HG02642 (cell line): Measurements from ENCODE around the gene CCDC12.

Experiments
- ATAC-seq: cut with Tn5 transposase; IDR thresholded peaks from one replicate; pipeline ENCODE4 v1.9.1; 2021; ENCODE audit warnings: mild to moderate bottlenecking; ENCODE audit not compliant: unreplicated experiment, poor library complexity

CCDC12 gene

GRCh38 chr3:46943237-46944187, 33.0 kb downstream of the CCDC12 start:
- ATAC-seq: no peak

DNA sequence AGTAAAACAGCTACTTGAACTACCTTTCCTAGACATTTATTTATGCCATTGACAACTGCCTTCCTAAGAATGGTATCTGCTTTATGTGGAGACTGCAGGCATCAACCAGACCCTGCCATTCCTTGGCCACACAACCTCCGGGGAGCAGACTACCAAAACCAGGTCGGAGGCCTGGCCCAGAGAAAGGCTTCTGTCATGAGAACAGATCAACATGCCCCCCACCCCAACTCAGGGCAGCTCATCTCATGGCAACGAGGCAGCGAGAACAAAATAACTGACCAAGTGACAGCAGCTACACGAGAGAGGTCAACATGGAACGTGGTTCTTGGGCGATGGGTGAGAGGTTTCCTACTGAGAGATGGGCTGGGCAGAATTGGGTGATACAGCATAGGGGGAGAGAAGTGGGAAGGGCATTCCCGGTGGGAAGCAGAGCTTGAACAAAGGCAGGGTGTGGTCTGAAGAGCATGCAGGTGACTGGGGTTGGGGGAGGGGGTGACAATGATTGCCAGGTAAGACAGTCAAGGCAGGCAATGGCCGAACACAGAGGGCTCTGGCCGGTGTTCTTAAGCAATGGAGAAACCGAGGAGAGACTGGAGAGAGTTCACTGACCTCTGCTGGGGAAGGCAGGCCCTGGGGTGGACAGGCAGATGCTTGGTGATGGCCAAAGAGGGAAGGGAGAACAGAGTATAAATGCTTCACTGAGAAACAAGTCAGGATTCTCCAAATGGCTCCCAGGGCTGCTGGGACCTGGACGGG, 33.9 kb downstream of the CCDC12 start:
- no peak for ATAC-seq

- ATAC-seq: no peak
Measured at GRCh38 chr3:46942076-46942475, 34.5 kb downstream of the CCDC12 start.

DNA sequence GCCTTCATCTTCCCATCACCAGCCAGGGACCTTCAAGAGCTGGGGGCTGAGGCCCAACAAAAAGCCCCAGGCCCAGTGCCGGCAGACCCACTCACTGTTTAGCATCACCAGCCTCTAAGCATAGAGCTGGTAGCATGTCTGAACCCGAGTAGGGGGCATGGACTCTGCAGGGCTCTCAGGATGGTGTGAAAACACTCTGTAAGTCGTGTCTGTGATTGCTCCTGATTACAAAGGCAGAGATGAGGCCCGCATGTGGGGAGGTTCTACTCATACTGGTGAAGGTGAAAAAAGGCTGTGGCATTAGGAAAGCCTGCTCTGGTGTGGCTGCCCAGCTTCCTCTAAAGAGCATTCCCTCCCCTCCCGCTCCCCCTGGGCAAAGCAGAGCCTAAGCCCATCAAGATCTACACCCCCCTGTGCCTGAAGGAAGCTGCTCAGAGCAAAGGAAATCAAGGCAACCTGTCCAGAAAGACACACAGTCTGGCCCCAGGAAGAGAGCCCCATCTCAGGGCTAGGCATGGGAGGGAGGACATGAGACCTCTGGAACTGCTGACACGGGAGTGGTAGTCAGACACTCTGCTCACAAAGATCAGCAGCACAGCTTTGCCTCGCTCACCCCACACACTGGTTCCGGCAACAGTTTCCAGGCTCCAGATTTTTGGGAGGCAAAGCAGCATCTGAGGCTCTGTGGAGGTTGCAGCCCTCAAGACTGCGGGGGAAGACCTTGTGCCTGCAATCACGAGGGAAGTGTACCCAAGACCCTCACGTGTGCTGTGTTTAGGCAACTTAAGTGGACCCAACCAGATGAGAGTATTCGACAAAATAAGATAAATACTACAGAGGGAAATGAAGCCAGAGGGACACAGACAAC, 36.7 kb downstream of the CCDC12 start:
- ATAC-seq: no peak

- ATAC-seq: no peak
Measured at GRCh38 chr3:46938118-46938517, 38.4 kb downstream of the CCDC12 start.

DNA sequence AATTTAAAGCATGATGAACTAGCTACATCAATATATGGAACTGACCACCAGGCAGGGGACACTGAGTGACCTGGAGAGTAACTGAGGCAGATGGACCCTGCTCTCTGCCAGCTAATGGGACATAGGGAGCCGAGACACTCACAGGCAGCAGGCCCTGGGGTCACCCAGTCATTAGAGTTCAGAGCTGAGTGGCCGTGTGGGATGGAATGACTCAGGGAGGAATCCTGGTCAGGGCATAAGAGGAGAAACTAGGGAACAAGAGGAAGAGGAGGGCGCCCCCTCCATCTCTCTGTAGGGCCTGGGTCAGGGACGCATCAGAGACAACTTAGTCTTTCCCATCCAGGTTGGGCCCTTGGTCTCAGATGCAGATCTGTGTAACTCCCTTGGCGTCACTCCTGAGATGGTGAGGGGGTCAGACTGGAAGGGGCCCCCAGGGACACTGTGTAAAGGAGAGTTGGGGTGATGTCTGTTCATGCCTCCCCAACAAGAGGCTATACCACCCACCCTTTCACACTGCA, 39.8 kb downstream of the CCDC12 start:
- ATAC-seq: no peak

- ATAC-seq: no peak
Measured at GRCh38 chr3:46935989-46936558, 40.5 kb downstream of the CCDC12 start.

GRCh38 chr3:46935168-46935858, 41.2 kb downstream of the CCDC12 start:
- ATAC-seq: no peak

GRCh38 chr3:46934498-46935167, 41.9 kb downstream of the CCDC12 start:
- ATAC-seq: no peak

DNA sequence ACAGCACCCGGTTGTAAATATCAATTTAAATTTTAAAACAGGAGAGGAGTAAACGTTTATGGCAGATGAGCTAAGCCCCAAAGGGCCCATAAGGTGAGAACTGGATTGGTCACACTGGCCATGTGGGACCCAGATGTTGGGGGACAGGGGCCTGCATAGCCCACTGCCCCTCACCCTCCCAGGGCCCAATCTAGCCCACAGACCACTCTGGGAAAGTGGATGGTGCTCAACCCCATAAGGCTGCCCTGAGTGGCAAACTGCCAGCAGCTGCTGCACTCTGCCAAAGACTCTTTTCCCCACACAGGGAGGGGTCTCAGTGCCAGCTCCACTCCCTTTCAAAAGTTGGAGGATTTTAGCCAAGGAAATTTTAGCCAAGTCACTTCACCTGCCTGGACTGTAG, 42.5 kb downstream of the CCDC12 start:
- ATAC-seq: no peak

DNA sequence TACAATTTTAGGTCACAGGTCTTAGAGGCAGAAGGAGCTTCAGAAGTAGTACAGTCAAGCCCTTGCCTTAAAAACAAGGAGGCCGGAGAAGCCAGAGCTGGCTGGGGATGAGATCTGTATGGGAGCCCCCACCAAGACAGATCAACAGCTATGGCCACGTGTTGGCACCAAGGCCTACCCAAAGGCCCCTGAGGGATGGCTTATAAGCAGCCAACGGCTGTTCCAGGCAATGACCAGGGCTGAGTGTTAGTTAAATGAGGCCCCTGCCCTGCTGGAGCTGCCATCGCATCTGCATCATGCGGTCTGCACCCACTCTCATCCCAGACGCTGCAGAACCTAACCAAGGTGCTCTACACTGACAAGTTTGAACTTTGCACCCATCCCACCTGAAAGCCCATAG, 43.3 kb downstream of the CCDC12 start:
- ATAC-seq: no peak

DNA sequence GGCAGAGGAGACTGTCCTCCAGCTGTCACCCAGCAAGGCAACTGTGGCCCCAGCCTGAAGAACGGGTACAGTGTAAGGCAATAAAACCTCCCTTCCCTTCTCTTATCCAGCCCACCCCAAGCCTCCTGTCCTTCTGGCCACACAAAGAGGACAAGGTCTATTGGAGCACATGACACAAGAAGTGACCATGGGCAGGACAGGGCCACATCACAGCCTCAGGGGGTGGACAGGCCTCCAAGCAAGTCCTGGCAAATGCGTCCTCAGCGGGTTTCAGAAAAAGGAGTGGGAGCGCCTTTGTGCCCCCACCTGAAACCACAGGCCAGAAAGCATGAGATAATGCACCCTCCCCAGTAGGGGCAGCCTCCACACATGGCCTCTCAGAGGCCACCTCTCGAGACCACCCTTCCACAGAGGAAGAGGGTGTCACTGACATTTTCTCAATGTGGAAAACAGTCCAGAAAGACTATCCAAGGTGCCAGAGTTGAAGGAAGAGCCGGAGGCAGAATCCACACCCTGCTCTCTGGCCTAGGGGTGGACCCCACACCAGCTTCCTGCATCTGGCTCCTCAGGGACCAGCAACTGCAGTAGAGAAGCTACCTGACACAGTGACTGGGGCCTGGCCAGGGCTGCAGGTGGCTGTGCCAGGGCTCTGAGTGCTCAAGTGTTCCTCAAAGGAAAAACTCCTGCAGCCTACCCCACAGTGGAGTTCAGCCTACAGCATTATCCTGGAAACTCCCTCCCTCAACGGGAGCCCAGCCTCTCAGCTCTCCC, 43.9 kb downstream of the CCDC12 start:
- ATAC-seq: no peak

DNA sequence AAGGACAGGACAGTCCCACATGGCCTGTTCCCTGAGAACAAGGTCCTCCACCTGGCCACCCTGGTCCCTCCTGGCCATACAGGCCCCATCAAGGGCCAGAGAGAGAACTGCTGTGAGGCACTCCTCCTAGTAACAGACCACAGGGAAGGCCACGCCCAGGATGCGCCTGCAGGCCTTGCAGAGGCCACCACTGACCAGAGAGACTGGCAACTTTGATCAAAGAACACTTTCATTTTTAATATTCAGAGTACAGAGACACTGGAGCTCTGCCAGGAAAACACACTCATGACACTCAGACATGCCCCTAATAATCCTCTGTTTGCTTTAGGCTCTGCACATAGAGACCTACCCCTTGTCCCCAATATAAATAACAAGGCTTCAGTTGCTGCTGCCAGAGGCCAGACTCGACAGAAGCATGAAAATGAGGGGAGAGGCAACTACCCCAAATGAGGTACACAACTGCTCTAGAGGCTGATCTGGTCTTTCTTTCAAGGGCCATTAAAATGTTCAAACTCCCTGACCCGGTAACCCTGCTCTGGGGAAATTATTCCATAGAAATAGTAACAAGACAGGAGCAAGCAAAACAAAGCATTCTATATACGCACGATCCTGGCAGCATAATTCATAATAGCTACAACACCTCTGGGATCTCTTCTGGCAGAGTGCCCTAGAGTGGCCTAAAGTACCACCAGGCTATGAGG, 44.8 kb downstream of the CCDC12 start:
- no peak for ATAC-seq

GRCh38 chr3:46930945-46931403, 45.6 kb downstream of the CCDC12 start:
- ATAC-seq: no peak

- no peak for ATAC-seq
Measured at GRCh38 chr3:46930166-46930944, 46.2 kb downstream of the CCDC12 start.

DNA sequence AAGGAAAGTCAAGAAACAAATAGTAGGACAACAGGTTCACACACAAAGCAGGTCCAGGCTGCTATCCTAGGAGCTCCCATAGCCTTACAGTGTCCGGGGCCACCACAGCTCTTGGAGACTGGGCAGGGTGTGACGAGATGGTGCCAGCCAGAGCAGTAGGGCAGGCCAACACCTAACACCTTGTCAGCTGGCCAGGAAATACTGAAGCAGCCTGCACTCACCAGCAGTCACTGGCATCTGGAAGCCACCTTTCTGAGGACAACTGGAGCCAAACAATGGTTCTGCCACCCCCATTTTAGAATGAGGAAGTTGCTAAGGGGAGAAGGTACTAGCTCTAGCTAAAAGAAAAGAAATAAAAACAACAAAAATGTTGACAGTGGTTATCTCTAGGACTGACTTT, 47.2 kb downstream of the CCDC12 start:
- ATAC-seq: no peak

DNA sequence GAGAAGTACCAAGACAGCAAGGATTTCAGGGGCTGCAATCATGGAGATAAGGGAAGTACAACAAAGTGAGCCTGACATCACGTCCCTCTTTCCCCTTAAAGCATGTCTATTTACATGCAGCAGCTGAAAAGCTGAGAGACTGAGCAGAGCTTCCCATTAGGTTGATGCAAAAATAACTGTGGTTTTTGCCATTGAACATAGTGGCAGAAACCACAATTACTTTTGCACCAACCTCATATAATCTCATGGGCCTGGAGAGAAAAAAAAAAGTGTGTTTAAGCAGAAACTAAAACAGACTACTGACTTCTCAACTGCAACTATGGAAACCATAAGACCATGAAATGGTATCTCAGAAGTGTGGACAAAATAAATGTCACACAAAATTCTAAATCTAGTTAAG, 48.3 kb downstream of the CCDC12 start:
- ATAC-seq: no peak
